ENCODE results near the gene SLC9A8. TPM values are rescaled to one million over a fixed set of nuclear protein-coding genes. Genes with fewer than 3 reads are reported as not detected.

Gene SLC9A8
- total and polyA plus RNA-seq, 4 donors, result 7.8 to 21.1 (median 14.4) TPM

DNA sequence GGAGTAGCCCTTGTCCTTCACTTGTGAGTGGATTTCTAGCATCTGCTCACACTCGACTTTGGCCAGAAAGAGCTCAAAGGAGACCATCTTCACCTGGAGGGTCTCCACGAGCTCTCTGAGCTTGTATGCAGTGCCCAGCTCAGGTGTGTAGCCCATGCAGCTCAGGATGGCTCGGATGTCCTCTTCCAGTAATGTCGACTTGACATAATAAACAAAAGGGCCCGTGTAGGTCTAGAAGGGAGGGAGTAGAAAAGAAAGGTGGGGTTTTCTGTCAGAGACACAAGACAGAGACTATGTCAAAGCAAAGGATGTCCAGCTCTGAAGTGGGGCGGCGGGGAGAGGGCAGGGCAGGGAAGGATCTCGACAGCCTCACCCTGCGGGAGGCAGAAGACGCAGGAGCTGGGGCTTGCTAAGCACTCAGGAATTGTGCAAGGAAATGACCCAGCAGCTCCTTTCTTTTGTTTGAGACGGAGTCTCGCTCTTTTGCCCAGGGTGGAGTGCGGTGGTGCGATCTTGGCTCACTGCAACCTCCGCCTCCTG lies 94.1 kb downstream of the SLC9A8 start:
- 90 to 94% methylated on average over 15 of the region's 15 CpGs for WGBS, 2 donors
- TF ChIP-seq, protein P1, sequence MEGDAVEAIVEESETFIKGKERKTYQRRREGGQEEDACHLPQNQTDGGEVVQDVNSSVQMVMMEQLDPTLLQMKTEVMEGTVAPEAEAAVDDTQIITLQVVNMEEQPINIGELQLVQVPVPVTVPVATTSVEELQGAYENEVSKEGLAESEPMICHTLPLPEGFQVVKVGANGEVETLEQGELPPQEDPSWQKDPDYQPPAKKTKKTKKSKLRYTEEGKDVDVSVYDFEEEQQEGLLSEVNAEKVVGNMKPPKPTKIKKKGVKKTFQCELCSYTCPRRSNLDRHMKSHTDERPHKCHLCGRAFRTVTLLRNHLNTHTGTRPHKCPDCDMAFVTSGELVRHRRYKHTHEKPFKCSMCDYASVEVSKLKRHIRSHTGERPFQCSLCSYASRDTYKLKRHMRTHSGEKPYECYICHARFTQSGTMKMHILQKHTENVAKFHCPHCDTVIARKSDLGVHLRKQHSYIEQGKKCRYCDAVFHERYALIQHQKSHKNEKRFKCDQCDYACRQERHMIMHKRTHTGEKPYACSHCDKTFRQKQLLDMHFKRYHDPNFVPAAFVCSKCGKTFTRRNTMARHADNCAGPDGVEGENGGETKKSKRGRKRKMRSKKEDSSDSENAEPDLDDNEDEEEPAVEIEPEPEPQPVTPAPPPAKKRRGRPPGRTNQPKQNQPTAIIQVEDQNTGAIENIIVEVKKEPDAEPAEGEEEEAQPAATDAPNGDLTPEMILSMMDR (IDR thresholded peaks at IDR 0.05; ENCODE audit: control extremely low read depth, extremely low read depth), result no peak
- no peaks in the 10 kb centered on the region for H3K27me3 ChIP-seq (ENCODE audit: control insufficient read depth in 3 of 3, insufficient read depth in 3 of 3, low read length in 2 of 3)
- H3K36me3 ChIP-seq (ENCODE audit: control insufficient read depth in 4 of 4, insufficient read depth in 4 of 4, low read length in 4 of 4), result peaks cover 12 to 51% (median 28%) of the 10 kb centered on the region in 4 donors
- H3K9me3 ChIP-seq (ENCODE audit: control insufficient read depth in 4 of 4, insufficient read depth in 3 of 4, low read length in 3 of 4), result no peaks in the 10 kb centered on the region
- peaks cover 0 to 3% (median 0%) of the 10 kb centered on the region in 5 donors for H3K4me1 ChIP-seq (ENCODE audit: control insufficient read depth in 5 of 5, insufficient read depth in 5 of 5, low read length in 5 of 5)
- H3K4me3 ChIP-seq, result no peak overlapping the region
- H3K27ac ChIP-seq (ENCODE audit: low read depth in 1 of 2, low read length in 1 of 2), result peak overlapping the region in 1 of 2 donors; percentile 37
- H3K9ac ChIP-seq (ENCODE audit: insufficient read depth in 1 of 2, low read length in 2 of 2), result no peak overlapping the region
- ATAC-seq (ENCODE audit: insufficient read depth, low FRiP score), result no peak
- DNase-seq, result no peak

DNA sequence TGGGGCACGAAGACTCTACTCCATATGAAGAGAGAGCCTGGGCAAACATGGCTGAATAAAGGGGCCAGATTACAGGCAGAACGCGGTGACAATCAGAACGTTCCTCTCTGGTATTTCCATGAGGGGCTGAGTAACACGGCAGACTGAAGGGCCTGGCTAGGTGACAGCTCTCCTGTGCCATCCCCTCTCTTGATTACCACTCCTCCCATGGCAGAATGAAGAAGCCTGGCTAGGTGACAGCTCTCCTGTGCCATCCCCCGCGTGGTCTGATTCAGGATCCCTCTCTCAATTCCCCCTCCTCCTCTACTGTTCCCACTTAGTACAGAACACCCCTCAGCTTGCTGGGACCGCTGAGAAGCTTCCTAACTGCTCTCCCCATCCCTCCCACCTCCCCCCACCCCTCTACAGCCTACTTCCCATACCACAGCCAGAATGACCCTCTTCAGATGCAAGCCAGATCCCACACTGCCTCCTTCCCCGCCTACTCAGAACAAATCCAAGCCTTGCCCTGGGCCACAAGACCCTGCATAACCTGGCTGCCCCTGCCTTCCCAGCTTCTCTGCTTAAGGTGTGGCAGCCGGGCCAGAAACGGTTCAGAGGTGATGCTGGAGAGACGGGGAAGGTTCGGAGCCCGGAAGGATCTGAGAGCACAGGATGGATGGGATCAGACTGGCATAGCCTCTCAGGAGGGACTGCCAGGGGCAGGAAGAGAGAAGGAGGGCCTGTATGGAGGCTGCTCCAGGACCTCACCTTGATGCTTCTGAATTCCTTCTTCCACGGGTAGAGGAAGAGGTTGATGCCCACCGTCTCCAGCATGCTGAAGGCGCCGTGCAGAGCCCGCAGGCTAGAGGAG lies 95.0 kb downstream of the SLC9A8 start:
- ATAC-seq (ENCODE audit: insufficient read depth, low FRiP score) (no peak), DNase-seq (no peak)
- H3K9me3 ChIP-seq (ENCODE audit: control insufficient read depth in 4 of 4, insufficient read depth in 3 of 4, low read length in 3 of 4), result no peaks in the 10 kb centered on the region
- peaks cover 12 to 51% (median 28%) of the 10 kb centered on the region in 4 donors for H3K36me3 ChIP-seq (ENCODE audit: control insufficient read depth in 4 of 4, insufficient read depth in 4 of 4, low read length in 4 of 4)
- WGBS, 2 donors, result 88 to 95% methylated on average over 19 of the region's 19 CpGs
- H3K4me3 ChIP-seq, result no peak overlapping the region
- peaks cover 0 to 3% (median 0%) of the 10 kb centered on the region in 5 donors for H3K4me1 ChIP-seq (ENCODE audit: control insufficient read depth in 5 of 5, insufficient read depth in 5 of 5, low read length in 5 of 5)
- TF ChIP-seq, protein P1 (IDR thresholded peaks at IDR 0.05; ENCODE audit: control extremely low read depth, extremely low read depth), result no peak
- H3K9ac ChIP-seq (ENCODE audit: insufficient read depth in 1 of 2, low read length in 2 of 2), result no peak overlapping the region
- H3K27me3 ChIP-seq (ENCODE audit: control insufficient read depth in 3 of 3, insufficient read depth in 3 of 3, low read length in 2 of 3), result no peaks in the 10 kb centered on the region
- H3K27ac ChIP-seq (ENCODE audit: low read depth in 1 of 2, low read length in 1 of 2), result no peak overlapping the region

DNA sequence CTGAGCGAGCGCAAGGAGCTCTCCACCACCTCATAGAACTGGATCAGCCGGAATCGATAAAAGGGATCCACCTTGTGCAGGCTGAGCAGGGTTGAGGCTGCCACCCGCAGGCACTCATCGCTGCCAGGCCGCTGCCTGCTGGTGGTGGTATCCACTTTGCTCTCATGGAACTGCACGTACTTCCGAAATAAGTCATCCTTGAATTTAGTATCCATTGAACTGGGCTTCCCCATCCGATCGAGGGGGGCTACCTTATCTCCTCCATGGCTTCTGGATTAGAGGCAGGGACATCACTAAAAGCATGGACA lies 95.6 kb downstream of the SLC9A8 start:
- Histone ChIP-seq H3K27me3 (ENCODE audit: control insufficient read depth in 3 of 3, insufficient read depth in 3 of 3, low read length in 2 of 3) (no peaks in the 10 kb centered on the region), H3K4me1 (ENCODE audit: control insufficient read depth in 5 of 5, insufficient read depth in 5 of 5, low read length in 5 of 5) (peaks cover 0 to 3% (median 0%) of the 10 kb centered on the region in 5 donors), H3K4me3 (no peak overlapping the region), H3K9ac (ENCODE audit: insufficient read depth in 1 of 2, low read length in 2 of 2) (no peak overlapping the region), H3K27ac (ENCODE audit: low read depth in 1 of 2, low read length in 1 of 2) (no peak overlapping the region), H3K36me3 (ENCODE audit: control insufficient read depth in 4 of 4, insufficient read depth in 4 of 4, low read length in 4 of 4) (peaks cover 12 to 51% (median 27%) of the 10 kb centered on the region in 4 donors), H3K9me3 (ENCODE audit: control insufficient read depth in 4 of 4, insufficient read depth in 3 of 4, low read length in 3 of 4) (no peaks in the 10 kb centered on the region)
- TF ChIP-seq, protein P1 (IDR thresholded peaks at IDR 0.05; ENCODE audit: control extremely low read depth, extremely low read depth), result no peak
- WGBS, 2 donors, result 96 to 97% methylated on average over 11 of the region's 11 CpGs
- no peak for DNase-seq
- ATAC-seq (ENCODE audit: insufficient read depth, low FRiP score), result no peak
